Fibroblast of lung (primary cell): ENCODE data around the gene XYLB.

Experiments used
- CTCF ChIP-seq, 2 donors: IDR thresholded peaks in 1 of 2; conservative IDR thresholded peaks in 1 of 2; 1 replicate in 1 of 2; 2 replicates in 1 of 2; pipeline ENCODE4 v1.5.1; 2011 to 2012; ENCODE audit warnings: low read length in 2 of 2, control low read depth in 1 of 2, inconsistent platforms in 1 of 2, low read depth in 1 of 2, mild to moderate bottlenecking in 1 of 2
- EZH2 ChIP-seq: IDR thresholded peaks from 2 replicates; pipeline ENCODE4 v1.5.1; 2012; ENCODE audit warnings: low read length, control low read depth, mild to moderate bottlenecking; ENCODE audit errors: missing control alignments

- no peak for TF ChIP-seq EZH2
- no peak for TF ChIP-seq CTCF (conservative IDR thresholded peaks at IDR 0.05 in 1 of 2, IDR thresholded peaks at IDR 0.05 in 1 of 2; ENCODE audit: low read depth in 1 of 2, low read length in 2 of 2)
These were observed 24.3 kb downstream of the XYLB start for GRCh38 chr3:38370861-38371260.
